Psoas muscle (tissue), 8 donors: ENCODE measurements around the gene SRRM5. TPM values are rescaled to one million over a fixed set of nuclear protein-coding genes. Genes with fewer than 3 reads are reported as not detected.

Experiments
- ATAC-seq, 4 donors: fragments of 200-7000 bp; cut with Tn5 transposase; one replicate each; pipeline ENCODE4 v1.9.1; 2020; ENCODE audit warnings: moderate library complexity in 3 of 4, mild to moderate bottlenecking in 2 of 4
- DNase-seq, 2 donors: peaks; one replicate each; pipeline ENCODE4 v3.0.0-alpha.2; 2020
- H3K27ac ChIP-seq: fragments of 200-600 bp; one replicate; pipeline ENCODE4 v1.8.0; 2022
- H3K27me3 ChIP-seq, 3 donors: fragments of 200-600 bp in 1 of 3; one replicate each; pipeline versions ENCODE4 v1.6.1 to v1.8.0; 2013 to 2022; ENCODE audit warnings: low read length in 2 of 3, mild to moderate bottlenecking in 2 of 3, moderate library complexity in 1 of 3; ENCODE audit not compliant: insufficient read depth in 3 of 3
- H3K36me3 ChIP-seq, 2 donors: fragments of 200-600 bp in 1 of 2; one replicate each; pipeline versions ENCODE4 v1.6.1 to v1.8.0; 2013 to 2022; ENCODE audit warnings: low read depth in 1 of 2, mild to moderate bottlenecking in 1 of 2, moderate library complexity in 1 of 2; ENCODE audit not compliant: insufficient read depth in 1 of 2
- H3K4me1 ChIP-seq: fragments of 200-600 bp; one replicate; pipeline ENCODE4 v1.8.0; 2022
- H3K4me3 ChIP-seq: fragments of 200-600 bp; one replicate; pipeline ENCODE4 v1.8.0; 2022; ENCODE audit warnings: mild to moderate bottlenecking
- H3K9me3 ChIP-seq: fragments of 200-600 bp; one replicate; pipeline ENCODE4 v1.8.0; 2022
- WGBS, 3 donors: extraction: QIAGEN DNeasy Blood & Tissue Kit; methylation state at CpG; one replicate each; pipeline versions ENCODE4 v1.1.6 to v1.1.7; 2013; 5-methylcytosine and 5-hydroxymethylcytosine counted together
- intact Hi-C, 2 donors: fragments of 100-400 bp; cut with DNase I; formaldehyde crosslinking; loops; one replicate each; pipeline versions ENCODE4 v1.11.0 to v1.14.2; 2022
- polyA plus RNA-seq, 3 donors: library from polyadenylated mRNA; stranded (reverse); fragments of 200-250 nt; gene quantifications; one replicate each; pipeline ENCODE4 v1.2.3, GENCODE V29; 2013
- total RNA-seq, 4 donors: library from RNA; stranded (reverse); fragmentation: NEBNext Ultra II Directional in 2 of 4; extraction: Animal tissue kit (Norgen Biotek cat#: 25700) in 2 of 4; gene quantifications; one replicate each; pipeline versions ENCODE4 v1.2.1 to v1.2.4, GENCODE V29; 2021 to 2023
- TF ChIP-seq, protein P1 (sequence below): fragments of 200-600 bp; IDR thresholded peaks from one replicate; pipeline ENCODE4 v1.8.0; 2022; ENCODE audit warnings: antibody characterized with exemption
- donor health status: healthy with polysubstance abuse.
- donor health status: DM: no; HTN: no; CAD: no; lungs with moderate emphysema.
- donor health status: Bipolar disorder and iron deficiency.
- donor health status: healthy.
- donor health status: DM: yes; HTN: yes; CAD: no.
- donor health status: DM: no; HTN: no; CAD: no.
- donor health status: DM: no; HTN: no; CAD: no.
- donor health status: DM: yes; HTN: yes; CAD: no.

SRRM5 gene
- total and polyA plus RNA-seq, 7 donors = 0.10 to 1.1 (median 0.27) TPM; not detected in 1

DNA sequence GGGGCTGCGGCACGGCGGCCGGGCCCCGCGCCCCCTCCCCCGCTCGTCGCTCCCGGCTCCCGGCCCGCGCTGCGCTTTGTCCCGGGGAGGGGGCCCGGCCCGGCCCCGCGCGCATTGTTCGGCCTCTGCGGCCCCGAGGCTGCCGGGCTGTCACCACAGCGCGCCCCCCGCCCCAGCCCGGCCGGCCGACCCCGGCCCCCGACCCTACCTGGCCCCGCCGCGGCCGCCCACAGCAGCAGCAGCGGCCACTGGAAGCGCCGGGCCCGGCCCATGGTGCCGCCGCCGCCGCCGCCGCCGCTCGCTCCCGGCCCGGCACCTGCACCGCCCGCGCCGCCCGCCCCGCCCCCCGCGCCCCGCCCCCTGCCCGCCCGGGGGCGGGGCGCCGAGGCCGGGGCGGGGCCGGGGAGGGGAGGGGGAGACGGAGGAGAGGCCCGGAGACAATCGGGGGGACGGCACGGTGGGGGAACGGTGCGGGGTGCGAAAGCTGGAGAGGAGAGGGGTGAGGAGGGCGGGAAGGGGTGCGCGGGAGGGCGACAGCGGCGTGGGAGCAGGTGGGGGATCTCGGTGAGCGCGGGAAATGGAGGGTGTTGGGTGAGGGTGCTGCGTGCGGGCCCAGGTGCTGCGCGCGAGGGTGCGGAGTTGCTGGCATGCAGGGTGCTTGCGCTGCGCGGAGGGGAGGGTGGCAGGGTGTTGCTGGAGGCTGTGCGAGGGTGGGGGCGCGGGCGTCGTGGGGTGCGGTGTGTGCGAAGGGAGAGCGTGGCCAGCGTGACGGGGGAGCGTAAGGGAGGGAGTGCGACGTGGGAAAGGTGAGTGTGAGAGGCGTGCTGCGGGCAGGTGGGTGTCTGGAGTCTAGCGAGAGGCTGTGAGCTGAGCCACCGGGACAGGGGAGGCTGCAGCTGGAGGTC, 27.9 kb downstream of the SRRM5 start, which contains the start of gene CADM4:
Gene CADM4, minus strand, starts transcription at position 332 of the 905 bp plus-strand sequence. Its CDS starts 60 bp downstream, at position 272.
- DNase-seq (peak; percentile 23 to 56), ATAC-seq (peak; percentile 61 to 88 (median 73))
- H3K27ac ChIP-seq = no peak within 1 kb of the TSS
- no peaks in the 10 kb centered on the region for H3K9me3 ChIP-seq
- WGBS, 3 donors = 0 to 1% (median 1%) methylated on average over 37 to 108 of the region's 110 CpGs
- TF ChIP-seq, protein P1, sequence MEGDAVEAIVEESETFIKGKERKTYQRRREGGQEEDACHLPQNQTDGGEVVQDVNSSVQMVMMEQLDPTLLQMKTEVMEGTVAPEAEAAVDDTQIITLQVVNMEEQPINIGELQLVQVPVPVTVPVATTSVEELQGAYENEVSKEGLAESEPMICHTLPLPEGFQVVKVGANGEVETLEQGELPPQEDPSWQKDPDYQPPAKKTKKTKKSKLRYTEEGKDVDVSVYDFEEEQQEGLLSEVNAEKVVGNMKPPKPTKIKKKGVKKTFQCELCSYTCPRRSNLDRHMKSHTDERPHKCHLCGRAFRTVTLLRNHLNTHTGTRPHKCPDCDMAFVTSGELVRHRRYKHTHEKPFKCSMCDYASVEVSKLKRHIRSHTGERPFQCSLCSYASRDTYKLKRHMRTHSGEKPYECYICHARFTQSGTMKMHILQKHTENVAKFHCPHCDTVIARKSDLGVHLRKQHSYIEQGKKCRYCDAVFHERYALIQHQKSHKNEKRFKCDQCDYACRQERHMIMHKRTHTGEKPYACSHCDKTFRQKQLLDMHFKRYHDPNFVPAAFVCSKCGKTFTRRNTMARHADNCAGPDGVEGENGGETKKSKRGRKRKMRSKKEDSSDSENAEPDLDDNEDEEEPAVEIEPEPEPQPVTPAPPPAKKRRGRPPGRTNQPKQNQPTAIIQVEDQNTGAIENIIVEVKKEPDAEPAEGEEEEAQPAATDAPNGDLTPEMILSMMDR = no peak
- H3K4me1 ChIP-seq = no peaks in the 10 kb centered on the region
- intact Hi-C loops = no loop called here
- peaks cover 0 to 10% (median 5%) of the 10 kb centered on the region in 3 donors for H3K27me3 ChIP-seq
- H3K4me3 ChIP-seq = peak within 1 kb of the TSS; percentile 62
- H3K36me3 ChIP-seq = no peaks in the 10 kb centered on the region

- Histone ChIP-seq H3K27me3 (peaks cover 0 to 10% (median 5%) of the 10 kb centered on the region in 3 donors), H3K9me3 (no peaks in the 10 kb centered on the region), H3K27ac (no peak overlapping the region), H3K36me3 (no peaks in the 10 kb centered on the region), H3K4me3 (peak overlapping the region; percentile 62), H3K4me1 (no peaks in the 10 kb centered on the region)
- intact Hi-C loops = no loop called here
- DNase-seq (no peak), ATAC-seq (peak in 1 of 4 donors; percentile 21)
- WGBS, 3 donors = 4 to 8% (median 5%) methylated on average over 6 to 9 of the region's 9 CpGs
- TF ChIP-seq, protein P1 = no peak
Measured at GRCh38 chr19:43640424-43640757, 28.5 kb downstream of the SRRM5 start.

- Histone ChIP-seq H3K27ac (no peak overlapping the region), H3K4me3 (no peak overlapping the region), H3K9me3 (no peaks in the 10 kb centered on the region), H3K4me1 (no peaks in the 10 kb centered on the region), H3K27me3 (peaks cover 0 to 10% (median 5%) of the 10 kb centered on the region in 3 donors), H3K36me3 (no peaks in the 10 kb centered on the region)
- ATAC-seq (no peak), DNase-seq (no peak)
- 66 to 73% (median 72%) methylated on average over 2 of the region's 2 CpGs for WGBS, 3 donors
- intact Hi-C loops = no loop called here
- TF ChIP-seq, protein P1 = no peak
Measured at GRCh38 chr19:43641333-43641732, 29.4 kb downstream of the SRRM5 start.

DNA sequence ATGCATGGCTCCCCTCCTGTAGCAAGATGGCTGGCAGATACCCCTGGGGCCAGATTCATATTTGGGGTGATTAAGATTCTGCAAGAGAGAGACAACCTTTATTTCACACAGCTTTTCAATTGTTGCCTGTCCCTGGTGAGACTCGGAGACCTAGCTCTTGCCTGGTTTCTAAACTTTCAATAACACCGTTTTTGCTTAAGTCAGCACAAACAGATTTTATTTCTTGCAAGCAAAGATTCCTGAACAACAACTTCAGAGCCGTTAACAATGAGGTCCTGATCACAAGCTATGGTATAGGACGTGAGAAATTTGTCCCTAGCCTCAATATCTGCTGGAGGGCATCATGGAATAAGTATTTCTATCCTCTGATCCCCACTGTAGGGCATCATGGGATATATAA, 30.6 kb downstream of the SRRM5 start:
- intact Hi-C loops = no loop called here
- ATAC-seq = no peak
- WGBS, 3 donors = 81 to 87% (median 82%) methylated on average over 4 of the region's 4 CpGs
- TF ChIP-seq, protein P1 = no peak
- H3K9me3 ChIP-seq = no peaks in the 10 kb centered on the region
- peaks cover 0 to 10% (median 5%) of the 10 kb centered on the region in 3 donors for H3K27me3 ChIP-seq
- no peak overlapping the region for H3K4me3 ChIP-seq
- H3K4me1 ChIP-seq = no peaks in the 10 kb centered on the region
- H3K36me3 ChIP-seq = no peaks in the 10 kb centered on the region
- H3K27ac ChIP-seq = no peak overlapping the region
- DNase-seq = no peak
